GM19324 (cell line): ENCODE results near the gene SMG6.

ENCODE experiments used
- ATAC-seq: cut with Tn5 transposase; IDR thresholded peaks from one replicate; pipeline ENCODE4 v1.9.1; 2021; ENCODE audit warnings: mild to moderate bottlenecking, moderate library complexity; ENCODE audit not compliant: unreplicated experiment, low FRiP score

SMG6 gene

DNA sequence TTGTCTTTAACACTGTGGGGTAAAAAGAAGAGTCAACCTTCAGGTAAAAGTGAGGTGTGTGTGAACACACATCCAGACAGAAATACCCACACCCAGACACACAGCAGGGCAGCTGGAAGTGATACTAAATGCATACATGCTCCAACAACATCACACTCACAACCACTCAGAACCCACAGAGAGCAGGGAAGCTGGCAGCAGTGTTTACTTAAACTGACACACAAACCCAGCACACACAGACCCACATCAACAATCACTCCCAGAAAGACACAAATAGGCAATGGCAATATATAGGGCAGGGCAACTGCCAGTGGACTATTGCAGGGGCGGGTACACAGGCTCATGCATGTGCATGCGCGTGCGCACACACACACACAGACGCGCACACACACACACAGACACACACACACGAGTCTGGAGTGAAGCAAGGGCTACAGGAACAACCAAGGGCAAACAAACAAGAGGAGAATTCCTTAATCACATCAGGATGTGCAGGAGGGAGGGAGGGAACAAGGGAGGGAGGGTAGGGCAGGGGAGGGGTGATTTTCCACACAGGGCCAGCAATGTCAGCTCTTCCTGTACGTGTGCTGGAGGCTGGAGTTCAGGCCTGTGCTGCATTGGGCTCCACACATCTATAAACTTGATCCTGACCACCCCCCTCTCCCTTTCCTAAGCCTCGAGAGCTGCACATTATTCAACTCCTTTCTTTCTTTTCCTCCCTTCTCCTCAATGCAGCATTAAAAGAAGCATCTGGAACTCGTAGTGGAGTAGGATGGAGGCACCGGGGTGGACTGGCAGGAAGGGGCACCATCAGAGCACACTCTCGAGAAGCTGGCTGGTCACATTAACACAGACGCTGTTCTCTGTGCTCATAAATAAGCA, 218.6 kb downstream of the SMG6 start:
- no peak for ATAC-seq

DNA sequence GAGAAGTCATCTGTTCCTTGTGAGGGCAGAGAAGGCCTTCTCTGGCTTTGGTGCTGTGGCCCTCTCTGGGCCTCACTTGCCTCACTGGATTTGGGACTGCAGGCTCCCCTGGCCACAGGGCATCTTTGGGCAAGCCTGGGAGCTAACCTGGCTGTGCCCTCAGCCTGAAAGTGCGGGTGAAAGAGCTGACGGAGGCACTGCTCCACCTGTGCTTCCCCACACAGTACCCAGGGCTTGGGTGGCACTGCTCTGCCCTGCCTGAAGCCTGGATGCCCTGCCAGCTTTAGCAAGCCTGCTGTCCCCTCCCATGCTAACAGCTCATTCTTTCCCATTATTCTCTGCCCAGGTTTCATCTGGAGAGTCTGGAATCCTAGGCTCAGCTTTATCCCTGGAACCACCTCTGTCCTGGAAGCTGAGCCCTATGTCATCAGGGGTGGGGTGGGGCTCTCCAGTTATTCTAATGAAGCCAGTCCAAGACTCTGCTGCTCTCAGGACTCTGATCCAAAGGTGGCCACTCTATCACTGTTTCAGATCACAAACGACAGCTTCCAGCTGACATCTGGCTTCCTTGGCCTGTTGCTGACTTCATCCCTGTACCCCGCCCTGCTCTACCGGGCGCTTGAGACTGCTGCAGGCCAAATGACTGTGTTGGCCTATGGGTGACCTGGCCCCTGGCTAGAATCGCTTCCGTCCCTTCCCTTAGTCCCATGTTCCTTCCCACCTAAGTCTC, 219.4 kb downstream of the SMG6 start:
- ATAC-seq: no peak

DNA sequence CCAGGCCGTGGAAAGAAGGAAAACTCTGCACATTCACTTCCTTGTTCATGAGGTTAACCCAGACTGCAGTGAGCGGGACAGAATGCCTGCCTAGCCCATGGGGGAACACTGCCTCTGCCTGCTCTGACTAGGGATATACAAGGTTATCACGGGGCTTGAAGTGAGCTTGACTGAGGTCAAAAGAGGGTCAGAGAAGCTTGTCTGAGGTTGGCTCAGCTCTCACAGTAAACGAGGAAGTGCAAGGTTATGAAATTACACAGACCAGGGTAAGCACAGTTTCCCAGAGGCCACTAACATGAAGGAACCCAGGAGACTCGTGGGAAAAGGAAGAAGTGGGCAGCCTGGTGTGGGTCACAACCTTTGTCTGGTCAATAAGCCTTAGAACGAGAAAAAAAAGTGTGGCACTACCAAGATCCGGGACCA, 220.0 kb downstream of the SMG6 start:
- no peak for ATAC-seq

DNA sequence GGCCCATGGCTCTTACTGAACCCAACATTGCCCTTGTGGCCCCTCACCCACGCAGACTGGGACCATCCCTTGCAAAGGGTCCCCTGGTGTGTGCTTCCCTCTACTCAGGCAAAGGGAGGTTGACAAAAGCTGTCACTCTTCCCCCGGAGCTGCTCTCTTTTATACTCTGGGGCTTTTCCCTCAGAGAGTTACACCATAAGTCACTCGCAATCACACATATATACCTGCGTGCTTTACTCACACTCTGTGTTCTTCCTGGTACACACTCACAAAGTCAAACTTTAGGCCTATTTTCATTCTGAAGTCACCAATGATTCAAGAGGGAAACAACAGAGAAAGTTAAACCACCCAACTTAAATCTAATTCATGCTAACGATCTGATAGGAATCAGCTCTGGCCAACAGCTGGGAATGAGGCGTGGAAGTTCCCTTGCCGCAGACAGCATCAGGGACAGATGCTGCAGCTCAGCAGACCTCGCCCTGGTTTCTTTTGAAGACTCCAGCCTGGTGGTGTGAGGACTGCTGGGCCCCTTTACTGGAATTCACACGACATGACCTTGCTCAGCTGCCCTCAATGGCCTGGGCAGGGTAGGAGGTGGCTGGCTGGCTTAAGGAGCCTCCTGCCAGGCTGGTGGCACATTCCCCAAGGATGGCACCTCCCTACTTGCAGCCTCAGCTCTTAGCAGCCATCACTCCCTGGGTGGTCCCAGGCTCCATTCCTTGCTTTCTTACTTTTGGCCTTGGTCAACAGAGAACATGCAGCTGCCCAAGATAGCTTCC, 221.4 kb downstream of the SMG6 start:
- ATAC-seq: no peak

DNA sequence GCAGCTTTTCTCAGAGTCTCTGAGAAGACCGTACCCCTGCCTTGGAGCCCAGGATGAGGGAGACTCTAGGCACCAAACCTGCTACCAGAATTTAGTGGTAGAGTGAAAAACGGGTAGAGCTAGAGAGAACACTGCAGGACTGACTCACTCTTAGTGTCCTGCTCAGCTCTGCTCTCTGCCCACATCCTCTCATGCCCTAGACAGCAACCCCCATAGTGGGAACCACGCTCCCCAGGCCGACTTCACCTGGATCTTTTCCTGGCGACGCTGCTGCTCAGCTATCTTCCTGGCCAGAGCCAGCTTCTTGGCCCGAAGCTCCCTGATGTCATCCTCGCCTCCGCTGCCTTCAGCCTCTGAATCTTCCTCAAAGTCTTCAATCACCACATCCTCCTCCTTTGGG, 222.0 kb downstream of the SMG6 start:
- no peak for ATAC-seq

DNA sequence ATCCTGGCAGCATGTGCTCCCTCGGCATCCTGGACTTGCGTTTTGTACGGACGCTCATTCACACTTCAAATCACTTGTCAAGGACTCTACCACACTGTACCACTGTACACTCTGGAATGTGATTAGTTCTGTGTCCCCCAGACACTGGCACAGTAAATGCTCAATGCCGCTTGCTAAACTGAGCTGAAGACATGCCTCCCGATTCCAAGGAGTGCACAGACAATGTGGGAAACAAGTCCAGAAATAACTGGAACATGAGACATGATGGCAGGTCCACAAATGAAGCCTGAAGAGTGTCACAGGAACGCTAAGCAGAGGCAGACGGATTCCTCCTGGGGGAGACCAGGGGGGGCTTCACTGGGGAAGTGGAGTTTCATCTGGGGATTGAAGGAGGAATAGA, 226.5 kb downstream of the SMG6 start:
- ATAC-seq: no peak

DNA sequence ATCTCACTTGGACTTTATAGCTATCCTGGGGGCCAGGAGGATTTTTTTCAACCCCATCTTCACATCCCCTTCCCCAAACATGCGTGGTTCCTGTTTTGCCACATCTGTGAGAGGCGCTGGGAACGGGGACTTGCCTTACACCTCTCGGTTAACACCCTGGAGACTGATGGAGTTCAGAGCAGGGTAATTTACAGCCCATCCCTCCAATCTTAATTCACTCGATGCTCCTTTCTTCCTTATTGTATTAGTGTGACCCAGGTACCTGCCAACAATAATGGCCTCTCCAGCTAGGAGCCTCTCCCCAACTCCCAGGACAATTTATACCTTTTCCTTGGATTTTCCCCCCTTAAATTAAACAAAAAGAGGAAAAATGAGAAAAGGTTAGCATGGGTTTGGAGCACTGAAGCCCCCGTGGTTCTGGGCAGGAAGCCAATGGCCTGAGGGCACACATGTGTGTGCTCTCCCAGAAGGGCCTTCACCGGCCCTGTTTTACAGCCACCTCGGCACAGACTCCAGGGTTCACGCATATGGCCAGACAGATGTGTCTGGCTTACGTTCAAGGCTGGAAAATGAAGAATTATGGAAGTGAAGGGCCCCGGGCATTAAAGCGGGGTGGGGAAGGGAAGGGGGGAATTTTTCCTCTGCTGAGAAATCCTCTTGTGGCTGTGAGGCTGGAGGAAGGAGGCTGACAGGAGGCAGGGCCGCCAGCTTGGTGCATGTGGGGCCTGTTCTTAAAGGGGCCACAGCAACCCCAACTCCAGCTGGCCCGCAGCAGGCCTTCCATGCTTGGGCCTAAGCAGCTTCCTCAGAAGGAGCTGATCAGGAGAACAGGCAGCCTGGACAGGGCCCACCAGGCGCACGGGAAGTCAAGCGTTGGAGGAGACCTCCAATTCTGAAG, 227.2 kb downstream of the SMG6 start:
- no peak for ATAC-seq

DNA sequence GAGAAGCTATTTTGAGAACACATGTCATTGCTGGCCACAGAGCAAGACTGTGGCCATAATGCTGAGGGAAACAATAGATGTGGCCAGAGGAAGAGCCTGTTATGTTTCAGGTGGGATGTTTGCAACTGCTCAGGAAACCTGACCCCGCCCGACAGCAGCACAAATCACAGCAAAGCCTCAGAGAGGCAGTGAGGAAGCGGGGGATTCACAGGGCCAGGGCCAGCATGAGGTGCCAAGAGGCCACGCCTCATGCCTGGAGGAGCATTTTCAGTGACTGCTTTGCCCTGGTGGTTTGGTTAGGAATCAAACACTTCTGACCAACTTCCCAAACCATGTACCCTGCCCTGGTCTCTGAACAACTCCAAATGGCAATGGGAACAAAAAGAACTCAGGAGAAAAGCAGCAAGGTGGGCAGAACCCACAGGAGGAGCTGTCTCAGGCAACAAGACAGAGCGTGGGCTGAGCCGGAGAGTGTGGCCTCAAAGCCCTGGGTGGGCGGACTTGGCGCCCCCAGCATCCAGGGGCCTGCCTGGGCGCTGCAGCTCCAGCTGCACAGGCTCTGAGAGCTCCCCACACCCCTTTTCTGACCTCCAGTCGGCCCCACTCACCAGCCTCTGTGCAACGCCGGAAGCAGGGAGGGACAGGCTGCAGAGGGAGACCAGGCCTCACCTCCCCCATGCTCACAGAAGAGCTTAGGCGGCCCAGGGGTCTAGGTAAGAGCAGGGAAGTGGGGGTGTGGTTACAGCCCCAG, 228.1 kb downstream of the SMG6 start:
- ATAC-seq: no peak

DNA sequence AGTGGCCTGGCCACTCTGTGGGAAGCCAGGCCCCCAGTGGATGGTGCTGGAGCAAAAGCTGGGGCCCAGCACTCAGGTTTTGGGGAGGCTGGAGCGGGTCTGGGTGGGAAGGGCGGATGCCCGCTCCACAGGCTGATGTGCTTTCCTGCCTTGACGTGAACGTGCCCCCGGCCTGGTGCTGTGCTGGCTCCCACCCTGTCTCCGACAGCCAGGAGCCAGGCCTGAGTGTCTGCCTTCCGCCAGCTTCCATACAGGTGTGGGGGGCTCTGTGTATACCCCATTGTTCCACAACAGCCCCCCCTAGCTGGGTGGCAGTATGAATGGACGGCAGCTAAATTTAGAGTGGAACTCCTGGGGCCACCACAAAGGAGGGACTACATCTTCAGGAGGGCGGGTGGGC, 228.7 kb downstream of the SMG6 start:
- ATAC-seq: no peak

DNA sequence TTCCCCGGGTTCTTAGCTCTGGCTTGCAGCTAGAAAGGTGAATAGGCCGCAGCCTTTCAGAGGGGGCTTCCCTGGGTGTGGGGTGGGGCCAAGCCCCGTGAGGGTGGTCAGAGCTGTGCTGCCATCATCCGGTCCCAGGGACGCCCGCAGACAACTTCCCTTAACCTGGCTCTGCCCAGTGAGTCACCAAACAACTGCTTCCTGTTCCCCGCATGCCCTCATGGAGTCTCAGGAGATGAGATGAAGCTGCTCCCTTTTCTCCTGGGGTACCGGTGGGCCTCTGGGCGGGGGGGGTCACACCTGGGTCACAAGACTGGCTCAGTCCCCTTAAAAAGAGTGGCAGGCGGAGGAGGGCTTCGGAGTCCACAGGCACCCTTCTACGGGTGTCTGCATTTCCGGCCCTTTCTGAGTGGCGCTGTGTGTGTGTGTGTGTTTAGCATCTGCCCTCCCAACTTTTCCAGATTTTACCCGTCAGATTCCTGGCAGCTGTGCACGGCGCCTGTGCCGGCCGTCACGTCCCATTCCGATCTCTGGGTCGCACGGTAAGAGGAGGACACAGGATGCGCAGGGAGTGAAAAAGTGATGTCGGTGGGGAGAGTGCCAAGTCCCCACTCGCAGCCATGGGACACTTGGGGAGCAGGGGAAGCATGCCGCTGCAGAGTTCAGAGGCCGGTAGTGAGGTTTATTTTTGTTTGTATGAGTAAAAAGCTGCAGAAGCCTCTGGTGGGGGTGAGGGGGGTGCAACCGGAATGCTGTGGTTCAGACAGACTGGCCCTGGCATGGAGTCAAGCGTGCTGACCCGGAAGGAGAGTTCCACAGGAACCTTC, 231.9 kb downstream of the SMG6 start:
- ATAC-seq: no peak

DNA sequence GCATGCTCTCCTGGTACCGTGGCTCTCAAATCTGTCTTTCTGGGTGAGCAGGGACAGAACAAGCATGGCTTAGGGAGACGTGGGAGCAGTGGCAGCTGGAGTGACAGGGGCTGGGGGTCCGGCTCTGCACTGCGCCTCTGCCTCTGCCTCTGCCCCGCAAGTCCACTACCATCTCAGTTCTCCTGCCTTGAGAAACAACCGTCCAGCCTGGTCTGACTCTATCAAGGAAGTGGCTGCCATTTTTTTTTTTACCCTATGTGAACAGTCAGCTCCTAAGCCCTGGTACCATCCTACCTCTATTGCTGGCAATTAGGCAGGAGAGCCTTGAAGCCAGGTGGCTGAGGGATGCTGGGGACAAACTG, 232.6 kb downstream of the SMG6 start:
- ATAC-seq: no peak

DNA sequence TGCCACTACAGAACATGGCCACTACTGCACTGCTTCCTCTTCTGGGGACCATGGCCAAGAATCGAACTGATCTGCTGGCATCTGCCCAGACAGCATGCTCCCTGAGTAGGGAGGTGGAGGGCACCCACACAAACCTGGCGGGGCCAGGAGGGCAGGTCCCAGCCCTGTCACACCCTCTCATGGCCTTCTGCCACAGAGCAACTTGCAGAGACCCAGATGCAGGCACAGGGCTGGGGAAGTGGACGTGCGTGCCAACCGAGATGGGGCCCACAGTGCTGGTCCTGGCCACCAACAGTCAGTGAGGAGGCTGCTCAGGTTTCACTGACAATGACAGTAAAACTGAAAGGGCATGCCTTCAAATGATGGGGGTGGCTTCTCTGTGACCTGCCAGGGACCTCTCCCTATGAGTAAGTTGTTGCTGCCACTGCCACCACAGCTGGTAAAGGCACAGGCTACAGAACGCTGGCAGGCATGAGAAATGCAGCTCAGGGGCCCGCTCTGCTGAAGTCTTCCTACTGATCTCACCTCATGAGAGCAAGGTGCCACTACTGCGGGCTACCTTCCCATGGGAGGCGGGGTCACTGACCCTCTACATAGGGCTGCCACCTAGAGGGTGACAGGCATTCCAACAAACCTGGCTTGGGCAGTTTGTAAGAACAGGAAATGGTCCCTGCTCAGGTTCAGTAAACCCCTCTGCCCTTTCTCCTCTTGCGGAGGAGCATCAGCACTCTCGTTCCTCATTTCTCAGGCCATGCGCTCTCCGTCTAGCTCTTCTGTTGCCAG, 233.2 kb downstream of the SMG6 start:
- ATAC-seq: peak; percentile 71

DNA sequence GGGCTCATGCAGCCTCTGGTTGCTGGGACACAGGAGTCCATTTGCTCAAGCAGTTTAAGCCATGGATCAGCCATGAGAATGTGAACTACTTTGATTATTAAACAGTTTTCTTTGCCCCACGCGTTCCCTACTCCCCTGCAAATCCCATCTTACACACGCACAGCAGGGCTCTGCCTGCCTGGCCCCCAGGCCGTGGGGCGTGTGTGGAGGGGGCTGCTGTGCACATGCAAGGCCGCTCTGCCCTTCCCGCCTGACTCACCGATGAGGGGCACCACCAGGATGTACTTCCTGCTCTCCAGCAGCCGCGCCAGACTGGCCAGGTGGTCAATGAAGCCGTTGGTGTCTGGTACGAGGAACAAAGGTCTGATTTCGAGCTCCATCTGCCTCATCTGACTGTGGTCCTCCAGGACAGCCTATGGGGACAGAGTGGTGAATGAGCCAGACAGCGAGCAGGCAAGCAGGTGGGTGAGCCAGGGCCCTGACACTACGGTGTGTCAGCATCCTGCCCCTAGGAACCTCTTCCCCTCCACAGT, 235.0 kb downstream of the SMG6 start:
- no peak for ATAC-seq

DNA sequence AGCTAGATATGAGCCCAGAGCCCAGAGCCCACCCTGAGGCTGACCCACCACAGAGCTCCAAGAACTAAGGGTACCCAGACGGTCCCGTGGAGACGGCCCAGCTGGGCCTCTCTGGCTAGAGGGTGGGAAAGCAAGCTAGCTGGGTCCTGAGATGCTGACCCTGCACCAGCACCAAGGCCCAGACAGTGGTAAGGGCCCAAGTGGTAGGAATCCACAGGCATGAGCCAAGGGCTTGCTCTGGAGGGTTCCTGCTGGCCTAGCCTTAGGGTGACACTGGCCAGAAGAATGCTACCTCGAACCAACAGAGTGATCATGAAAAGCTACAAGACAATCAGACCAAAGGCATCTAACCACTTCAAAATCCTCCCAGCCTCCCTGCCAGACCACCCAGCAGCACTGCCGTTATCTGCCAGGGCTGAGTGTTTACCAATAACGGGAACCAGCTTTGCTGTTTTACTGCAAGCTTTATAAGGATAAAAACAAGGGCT, 235.5 kb downstream of the SMG6 start:
- no peak for ATAC-seq

DNA sequence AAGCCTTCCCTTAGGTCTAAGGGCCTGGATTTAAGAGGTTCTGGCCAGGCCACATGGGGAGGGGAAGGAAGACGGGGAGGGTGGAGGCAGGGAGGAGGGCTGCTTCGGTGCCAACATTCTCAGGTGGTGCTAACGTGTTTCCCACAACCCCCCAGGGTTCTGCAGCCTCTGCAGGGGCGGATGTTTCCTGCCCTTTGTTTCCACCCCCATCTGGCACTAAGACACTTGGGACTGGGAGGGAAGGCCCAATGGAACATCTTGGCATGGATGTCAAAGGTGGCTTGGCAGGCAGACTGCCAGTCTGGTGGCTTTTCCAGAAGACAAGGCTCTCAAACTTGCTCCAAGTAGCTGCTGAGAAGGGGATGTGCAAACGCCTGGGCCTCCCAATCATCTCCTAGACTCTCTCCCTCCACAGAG, 236.0 kb downstream of the SMG6 start:
- ATAC-seq: no peak

DNA sequence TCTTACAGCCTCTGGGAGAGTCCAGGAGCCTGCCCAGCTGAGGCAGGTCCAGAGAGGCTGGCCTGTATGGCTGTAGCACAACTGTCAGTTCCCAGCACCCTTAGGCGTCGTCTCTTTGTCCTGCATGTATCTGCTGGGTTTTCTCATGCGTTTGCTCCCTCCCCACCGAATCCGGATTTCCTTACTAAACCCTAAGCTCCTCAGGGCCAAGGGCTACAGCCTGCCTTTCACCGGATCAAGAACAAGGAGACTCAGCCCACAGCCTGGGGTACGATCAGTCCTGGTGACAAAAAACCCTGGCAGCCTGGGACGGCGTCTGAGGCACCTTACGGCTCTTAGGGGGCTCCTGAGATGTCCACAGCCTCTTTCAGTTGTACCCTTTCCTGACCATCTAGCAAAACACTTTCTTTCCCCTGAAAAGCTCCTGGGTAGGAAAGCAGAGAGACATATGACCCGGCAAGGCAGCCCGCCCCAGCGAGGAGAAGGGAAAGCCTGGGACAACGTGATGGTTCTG, 236.5 kb downstream of the SMG6 start:
- no peak for ATAC-seq

DNA sequence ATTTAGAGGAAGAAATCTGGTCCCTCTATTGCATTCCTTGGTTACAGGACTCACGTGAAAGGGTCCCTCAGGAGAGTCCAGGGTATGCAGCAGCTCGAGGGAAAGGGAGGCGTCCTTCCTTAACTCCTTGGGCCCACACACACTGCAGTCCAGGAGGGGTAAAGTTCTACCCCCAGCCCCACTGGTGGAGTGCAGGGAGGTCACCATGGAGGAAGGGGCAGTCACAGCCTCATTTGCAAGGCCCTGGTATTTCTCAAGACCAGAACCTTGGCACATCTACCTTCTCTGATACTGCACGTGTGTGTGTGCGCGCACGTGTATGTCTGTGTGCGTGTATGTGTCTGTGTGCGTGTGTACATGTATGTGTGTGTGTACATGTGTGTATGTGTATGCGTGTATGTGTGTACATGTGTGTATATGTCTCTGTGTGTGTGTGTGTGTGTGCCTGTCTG, 237.6 kb downstream of the SMG6 start:
- no peak for ATAC-seq
